HepG2 (cell line): ENCODE data around the gene PRR35. TPM values are rescaled to one million over a fixed set of nuclear protein-coding genes. Genes with fewer than 3 reads are reported as not detected.
A peak's percentile ranks its signal among the peaks of the same experiment; 100 is the strongest.

Experiments
- AKAP8 ChIP-seq: sonication (generic); formaldehyde crosslinking; IDR thresholded peaks from 2 replicates; pipeline ENCODE4 v1.5.1; 2020; ENCODE audit warnings: mild to moderate bottlenecking, missing genetic modification reagents
- ARHGAP35 ChIP-seq: sonication (generic); formaldehyde crosslinking; IDR thresholded peaks from 2 replicates; pipeline ENCODE4 v1.9.0; 2022; ENCODE audit warnings: mild to moderate bottlenecking, inconsistent platforms, moderate library complexity, missing genetic modification reagents, borderline replicate concordance
- ASH2L ChIP-seq: fragments of 300-600, 200-600 bp; sonication (generic); IDR thresholded peaks from 2 replicates; pipeline ENCODE4 v1.7.0; 2017; ENCODE audit warnings: low read depth, mild to moderate bottlenecking, moderate library complexity, mixed read lengths, low read length; ENCODE audit not compliant: insufficient read length
- ETV6 ChIP-seq: sonication (generic); formaldehyde crosslinking; conservative IDR thresholded peaks from 2 replicates; pipeline ENCODE4 v1.4.0; 2020; ENCODE audit warnings: missing genetic modification reagents
- FOXM1 ChIP-seq: sonication (generic); formaldehyde crosslinking; IDR thresholded peaks from 2 replicates; pipeline ENCODE4 v1.5.0; 2020; ENCODE audit warnings: missing genetic modification reagents
- HNF4G ChIP-seq, 2 experiments: sonication (generic) in 1 of 2; formaldehyde crosslinking in 1 of 2; IDR thresholded peaks; 2 replicates each; pipeline versions ENCODE4 v1.4.0 to v1.6.1; 2011 to 2020; ENCODE audit warnings: borderline replicate concordance in 2 of 2, low read depth in 2 of 2, mild to moderate bottlenecking in 2 of 2, low read length in 1 of 2, missing genetic modification reagents in 1 of 2, moderate library complexity in 1 of 2
- HOXD1 ChIP-seq: sonication (generic); formaldehyde crosslinking; IDR thresholded peaks from 2 replicates; pipeline ENCODE4 v1.5.0; 2020; ENCODE audit warnings: missing genetic modification reagents
- MTF1 ChIP-seq: sonication (generic); formaldehyde crosslinking; IDR thresholded peaks from 2 replicates; pipeline ENCODE4 v1.5.0; 2020; ENCODE audit warnings: missing genetic modification reagents
- NONO ChIP-seq, 2 experiments: fragments of 450-650 bp in 1 of 2; sonication (generic) in 1 of 2; formaldehyde crosslinking in 1 of 2; IDR thresholded peaks in 1 of 2; conservative IDR thresholded peaks in 1 of 2; 2 replicates each; pipeline versions ENCODE4 v1.6.1 to v1.8.0; 2017 to 2022; ENCODE audit warnings: mild to moderate bottlenecking in 1 of 2, missing genetic modification reagents in 1 of 2, moderate library complexity in 1 of 2
- STAG1 ChIP-seq: sonication (generic); formaldehyde crosslinking; IDR thresholded peaks from 2 replicates; pipeline ENCODE4 v1.4.0; 2020; ENCODE audit warnings: missing genetic modification reagents
- ZNF256 ChIP-seq: sonication (generic); formaldehyde crosslinking; conservative IDR thresholded peaks from 2 replicates; pipeline ENCODE4 v1.4.0; 2020; ENCODE audit warnings: missing genetic modification reagents
- ZNF768 ChIP-seq: sonication (generic); formaldehyde crosslinking; IDR thresholded peaks from 2 replicates; pipeline ENCODE4 v1.4.0; 2020; ENCODE audit warnings: missing genetic modification reagents
- ZSCAN12 ChIP-seq: sonication (generic); formaldehyde crosslinking; IDR thresholded peaks from 2 replicates; pipeline ENCODE4 v1.9.0; 2021; ENCODE audit warnings: mild to moderate bottlenecking, missing genetic modification reagents
- polyA plus RNA-seq, 8 experiments: library from polyadenylated mRNA; depleted of rRNA in 3 of 8; stranded (reverse) in 7 of 8; unstranded in 1 of 8; fragments of >200 nt; fragmentation: Illumina TruSeq in 4 of 8; extraction: Trizol in 4 of 8; gene quantifications; 2 replicates each; pipeline versions ENCODE4 v1.2.1 to v1.2.3, GENCODE V29; 2011 to 2016; ENCODE audit warnings: low read depth in 4 of 8, missing spikeins in 1 of 8, mixed read lengths in 1 of 8; ENCODE audit not compliant: insufficient read depth in 1 of 8
- total RNA-seq, 5 experiments: library from RNA; depleted of rRNA; stranded (reverse); fragments of >200 nt; fragmentation: Illumina TruSeq; extraction: Trizol; gene quantifications; 2 replicates each; pipeline ENCODE4 v1.2.3, GENCODE V29; 2016; ENCODE audit warnings: low read depth in 1 of 5
- TF ChIP-seq, protein P1 (sequence below): IDR thresholded peaks from 2 replicates; pipeline ENCODE4 v1.6.1; 2016
- TF ChIP-seq, protein P2 (sequence below): conservative IDR thresholded peaks from 2 replicates; pipeline ENCODE4 v1.6.1; 2018; ENCODE audit warnings: missing genetic modification reagents
- TF ChIP-seq, protein P3 (sequence below): sonication (generic); formaldehyde crosslinking; IDR thresholded peaks from 2 replicates; pipeline ENCODE4 v1.4.0; 2020; ENCODE audit warnings: missing genetic modification reagents; ENCODE audit errors: not compliant biosample characterization
- TF ChIP-seq, protein P4 (sequence below): sonication (generic); formaldehyde crosslinking; IDR thresholded peaks from 2 replicates; pipeline ENCODE4 v1.4.0; 2020; ENCODE audit warnings: missing genetic modification reagents

The PRR35 gene
- total and polyA plus RNA-seq, 2 of the 13 experiments (the other 11 are each of a cell fraction or from before 2014, with no cell fraction given) = 0.07 to 0.16 TPM

DNA sequence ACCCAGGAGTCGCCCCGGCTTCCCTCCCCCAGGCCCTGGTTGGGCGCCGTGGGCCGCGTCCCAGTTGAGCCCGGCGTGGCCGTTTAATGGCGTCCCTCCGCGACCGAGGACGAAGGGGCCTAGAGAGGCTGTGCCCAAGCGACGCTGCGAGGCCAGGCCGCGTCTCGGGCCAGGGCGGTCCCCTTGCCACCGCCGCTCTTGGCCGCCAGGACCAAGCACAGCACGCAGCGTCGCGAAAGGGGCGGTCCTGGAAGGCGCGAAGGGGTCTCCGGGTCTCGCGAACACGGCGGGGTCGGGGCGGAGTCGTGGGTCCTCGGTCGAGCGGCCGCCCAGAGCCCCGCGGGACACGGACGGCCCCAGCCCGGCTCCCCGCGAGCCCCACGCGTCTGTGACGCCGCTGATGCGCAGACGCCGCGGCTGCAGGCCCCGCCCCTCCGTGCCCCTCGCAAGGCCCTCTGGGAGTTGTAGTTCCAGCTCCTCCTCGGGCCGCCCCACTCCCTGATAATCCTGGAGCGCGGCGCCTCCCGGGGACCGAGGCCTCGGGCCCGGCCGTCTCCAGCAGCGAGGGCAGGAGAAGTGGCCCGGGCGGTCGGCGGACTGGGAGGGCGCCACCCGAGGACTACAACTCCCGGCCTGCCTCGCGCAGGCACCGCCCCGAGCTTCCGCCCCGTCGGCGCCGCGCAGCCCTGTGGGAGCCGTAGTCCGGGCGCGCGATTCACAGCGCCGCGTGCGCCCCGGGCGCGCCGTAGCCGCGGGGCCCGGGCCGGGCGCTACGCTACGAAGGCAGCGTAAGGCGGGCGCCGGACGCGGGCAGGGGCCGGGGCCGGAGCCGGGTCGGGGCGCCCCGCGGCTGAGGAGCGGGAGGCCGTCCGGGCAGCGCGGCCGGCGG is 32.9 kb upstream of the PRR35 start, which contains the start of gene CAPN15 (continued):
- peak; percentile 29; the same call in 1 of the 2 replicates for TF ChIP-seq FOXM1 (CRISPR knock-in tag)
- TF ChIP-seq, protein P1, sequence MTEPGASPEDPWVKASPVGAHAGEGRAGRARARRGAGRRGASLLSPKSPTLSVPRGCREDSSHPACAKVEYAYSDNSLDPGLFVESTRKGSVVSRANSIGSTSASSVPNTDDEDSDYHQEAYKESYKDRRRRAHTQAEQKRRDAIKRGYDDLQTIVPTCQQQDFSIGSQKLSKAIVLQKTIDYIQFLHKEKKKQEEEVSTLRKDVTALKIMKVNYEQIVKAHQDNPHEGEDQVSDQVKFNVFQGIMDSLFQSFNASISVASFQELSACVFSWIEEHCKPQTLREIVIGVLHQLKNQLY (CRISPR knock-in tag) = no peak
- TF ChIP-seq NONO (IDR thresholded peaks at IDR 0.05) = no peak
- no peak for TF ChIP-seq NONO (CRISPR knock-in tag; conservative IDR thresholded peaks at IDR 0.05)
- peak; percentile 62; the same call in 1 of the 2 replicates for TF ChIP-seq ZNF768
- peak; percentile 37 for TF ChIP-seq ASH2L
- TF ChIP-seq STAG1 (CRISPR knock-in tag) = peak; percentile 21; the same call in 1 of the 2 replicates
- peak; percentile 84 for TF ChIP-seq AKAP8 (CRISPR knock-in tag)
- 0 out of 2 replicates have a peak, but pooled peaks have one; percentile 40 for TF ChIP-seq ARHGAP35 (CRISPR knock-in tag)
- TF ChIP-seq, protein P2, sequence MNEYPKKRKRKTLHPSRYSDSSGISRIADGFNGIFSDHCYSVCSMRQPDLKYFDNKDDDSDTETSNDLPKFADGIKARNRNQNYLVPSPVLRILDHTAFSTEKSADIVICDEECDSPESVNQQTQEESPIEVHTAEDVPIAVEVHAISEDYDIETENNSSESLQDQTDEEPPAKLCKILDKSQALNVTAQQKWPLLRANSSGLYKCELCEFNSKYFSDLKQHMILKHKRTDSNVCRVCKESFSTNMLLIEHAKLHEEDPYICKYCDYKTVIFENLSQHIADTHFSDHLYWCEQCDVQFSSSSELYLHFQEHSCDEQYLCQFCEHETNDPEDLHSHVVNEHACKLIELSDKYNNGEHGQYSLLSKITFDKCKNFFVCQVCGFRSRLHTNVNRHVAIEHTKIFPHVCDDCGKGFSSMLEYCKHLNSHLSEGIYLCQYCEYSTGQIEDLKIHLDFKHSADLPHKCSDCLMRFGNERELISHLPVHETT (CRISPR knock-in tag) = 0 out of 2 replicates have a peak, but pooled peaks have one; percentile 21
- peak; percentile 45; the same call in 1 of the 2 replicates for TF ChIP-seq ZSCAN12 (CRISPR knock-in tag)
- no peak for TF ChIP-seq ZNF256
- 0 out of 2 replicates have a peak, but pooled peaks have one; percentile 14 for TF ChIP-seq ETV6
- no peak for TF ChIP-seq HNF4G (IDR thresholded peaks at IDR 0.05; ENCODE audit: borderline replicate concordance, low read depth, low read length)
- TF ChIP-seq HNF4G (CRISPR knock-in tag; IDR thresholded peaks at IDR 0.05; ENCODE audit: borderline replicate concordance, low read depth) = no peak
- TF ChIP-seq, protein P3, sequence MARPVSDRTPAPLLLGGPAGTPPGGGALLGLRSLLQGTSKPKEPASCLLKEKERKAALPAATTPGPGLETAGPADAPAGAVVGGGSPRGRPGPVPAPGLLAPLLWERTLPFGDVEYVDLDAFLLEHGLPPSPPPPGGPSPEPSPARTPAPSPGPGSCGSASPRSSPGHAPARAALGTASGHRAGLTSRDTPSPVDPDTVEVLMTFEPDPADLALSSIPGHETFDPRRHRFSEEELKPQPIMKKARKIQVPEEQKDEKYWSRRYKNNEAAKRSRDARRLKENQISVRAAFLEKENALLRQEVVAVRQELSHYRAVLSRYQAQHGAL (CRISPR knock-in tag) = peak; percentile 76
- peak; percentile 73; the same call in 1 of the 2 replicates for TF ChIP-seq HOXD1 (CRISPR knock-in tag)
- TF ChIP-seq, protein P4, sequence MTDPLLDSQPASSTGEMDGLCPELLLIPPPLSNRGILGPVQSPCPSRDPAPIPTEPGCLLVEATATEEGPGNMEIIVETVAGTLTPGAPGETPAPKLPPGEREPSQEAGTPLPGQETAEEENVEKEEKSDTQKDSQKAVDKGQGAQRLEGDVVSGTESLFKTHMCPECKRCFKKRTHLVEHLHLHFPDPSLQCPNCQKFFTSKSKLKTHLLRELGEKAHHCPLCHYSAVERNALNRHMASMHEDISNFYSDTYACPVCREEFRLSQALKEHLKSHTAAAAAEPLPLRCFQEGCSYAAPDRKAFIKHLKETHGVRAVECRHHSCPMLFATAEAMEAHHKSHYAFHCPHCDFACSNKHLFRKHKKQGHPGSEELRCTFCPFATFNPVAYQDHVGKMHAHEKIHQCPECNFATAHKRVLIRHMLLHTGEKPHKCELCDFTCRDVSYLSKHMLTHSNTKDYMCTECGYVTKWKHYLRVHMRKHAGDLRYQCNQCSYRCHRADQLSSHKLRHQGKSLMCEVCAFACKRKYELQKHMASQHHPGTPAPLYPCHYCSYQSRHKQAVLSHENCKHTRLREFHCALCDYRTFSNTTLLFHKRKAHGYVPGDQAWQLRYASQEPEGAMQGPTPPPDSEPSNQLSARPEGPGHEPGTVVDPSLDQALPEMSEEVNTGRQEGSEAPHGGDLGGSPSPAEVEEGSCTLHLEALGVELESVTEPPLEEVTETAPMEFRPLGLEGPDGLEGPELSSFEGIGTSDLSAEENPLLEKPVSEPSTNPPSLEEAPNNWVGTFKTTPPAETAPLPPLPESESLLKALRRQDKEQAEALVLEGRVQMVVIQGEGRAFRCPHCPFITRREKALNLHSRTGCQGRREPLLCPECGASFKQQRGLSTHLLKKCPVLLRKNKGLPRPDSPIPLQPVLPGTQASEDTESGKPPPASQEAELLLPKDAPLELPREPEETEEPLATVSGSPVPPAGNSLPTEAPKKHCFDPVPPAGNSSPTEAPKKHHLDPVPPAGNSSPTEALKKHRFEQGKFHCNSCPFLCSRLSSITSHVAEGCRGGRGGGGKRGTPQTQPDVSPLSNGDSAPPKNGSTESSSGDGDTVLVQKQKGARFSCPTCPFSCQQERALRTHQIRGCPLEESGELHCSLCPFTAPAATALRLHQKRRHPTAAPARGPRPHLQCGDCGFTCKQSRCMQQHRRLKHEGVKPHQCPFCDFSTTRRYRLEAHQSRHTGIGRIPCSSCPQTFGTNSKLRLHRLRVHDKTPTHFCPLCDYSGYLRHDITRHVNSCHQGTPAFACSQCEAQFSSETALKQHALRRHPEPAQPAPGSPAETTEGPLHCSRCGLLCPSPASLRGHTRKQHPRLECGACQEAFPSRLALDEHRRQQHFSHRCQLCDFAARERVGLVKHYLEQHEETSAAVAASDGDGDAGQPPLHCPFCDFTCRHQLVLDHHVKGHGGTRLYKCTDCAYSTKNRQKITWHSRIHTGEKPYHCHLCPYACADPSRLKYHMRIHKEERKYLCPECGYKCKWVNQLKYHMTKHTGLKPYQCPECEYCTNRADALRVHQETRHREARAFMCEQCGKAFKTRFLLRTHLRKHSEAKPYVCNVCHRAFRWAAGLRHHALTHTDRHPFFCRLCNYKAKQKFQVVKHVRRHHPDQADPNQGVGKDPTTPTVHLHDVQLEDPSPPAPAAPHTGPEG = peak; percentile 88
- TF ChIP-seq MTF1 (CRISPR knock-in tag) = peak; percentile 58; the same call in 1 of the 2 replicates
